Neural cell (in vitro differentiated cells): ENCODE measurements around the gene TWNK. TPM values are rescaled to one million over a fixed set of nuclear protein-coding genes. Genes with fewer than 3 reads are reported as not detected.

Experiments
- H2AFZ ChIP-seq: fragments of 200-600, 300-800 bp; sonication (generic), shearing (Covaris generic); 2 replicates; pipeline ENCODE4 v1.6.0; 2014; ENCODE audit warnings: low read depth, mild to moderate bottlenecking, antibody characterized with exemption, low read length, moderate library complexity
- H3F3A ChIP-seq: fragments of 200-600 bp; shearing (Covaris generic); 2 replicates; pipeline ENCODE4 v1.6.1; 2016; ENCODE audit warnings: mild to moderate bottlenecking, moderate library complexity, mixed read lengths, antibody characterized with exemption, low read length; ENCODE audit not compliant: insufficient read depth, poor library complexity, severe bottlenecking
- H3K27ac ChIP-seq: fragments of 200-600, 300-800 bp; sonication (generic), shearing (Covaris generic); 2 replicates; pipeline ENCODE4 v1.5.1; 2014; ENCODE audit warnings: mild to moderate bottlenecking, low read length, moderate library complexity
- H3K27me3 ChIP-seq: fragments of 300-800, 200-600 bp; sonication (generic), shearing (Covaris generic); 2 replicates; pipeline ENCODE4 v1.6.0; 2014; ENCODE audit warnings: mild to moderate bottlenecking, low read depth, low read length, moderate library complexity; ENCODE audit not compliant: insufficient read depth
- H3K36me3 ChIP-seq: fragments of 300-800, 200-600 bp; sonication (generic), shearing (Covaris generic); 2 replicates; pipeline ENCODE4 v1.5.1; 2014; ENCODE audit warnings: mild to moderate bottlenecking, antibody characterized with exemption, low read length, moderate library complexity; ENCODE audit not compliant: insufficient read depth
- H3K4me2 ChIP-seq: fragments of 300-800, 200-600 bp; sonication (generic), shearing (Covaris generic); 2 replicates; pipeline ENCODE4 v1.6.0; 2014; ENCODE audit warnings: mild to moderate bottlenecking, low read length
- H3K4me3 ChIP-seq: fragments of 300-800, 200-600 bp; sonication (generic), shearing (Covaris generic); 2 replicates; pipeline ENCODE4 v1.5.1; 2014; ENCODE audit warnings: mild to moderate bottlenecking, low read length, moderate library complexity
- H3K79me2 ChIP-seq: fragments of 200-600 bp; shearing (Covaris generic); replicated peaks from 2 replicates; pipeline ENCODE4 v1.6.0; 2014; ENCODE audit warnings: mild to moderate bottlenecking, low read length, moderate library complexity; ENCODE audit not compliant: insufficient read depth
- H3K9ac ChIP-seq: fragments of 300-800, 200-600 bp; sonication (generic), shearing (Covaris generic); 2 replicates; pipeline ENCODE4 v1.6.1; 2016; ENCODE audit warnings: mild to moderate bottlenecking, low read length, mixed read lengths
- H3K9me2 ChIP-seq: fragments of 200-600 bp; shearing (Covaris generic); 2 replicates; pipeline ENCODE4 v1.6.1; 2016; ENCODE audit warnings: mild to moderate bottlenecking, low read length, mixed read lengths; ENCODE audit not compliant: insufficient read depth
- H3K9me3 ChIP-seq: fragments of 200-600, 300-800 bp; sonication (generic), shearing (Covaris generic); 2 replicates; pipeline ENCODE4 v1.6.1; 2016; ENCODE audit warnings: mild to moderate bottlenecking, mixed run types, low read length, moderate library complexity, mixed read lengths
- H4K20me1 ChIP-seq: fragments of 200-600 bp; shearing (Covaris generic); 2 replicates; pipeline ENCODE4 v1.6.1; 2016; ENCODE audit warnings: mild to moderate bottlenecking, mixed run types; ENCODE audit not compliant: insufficient read depth
- EP300 ChIP-seq: fragments of 450-650 bp; conservative IDR thresholded peaks from 2 replicates; pipeline ENCODE4 v1.6.1; 2014; ENCODE audit warnings: antibody characterized with exemption, mild to moderate bottlenecking, moderate library complexity; ENCODE audit not compliant: poor library complexity, severe bottlenecking
- EZH2 ChIP-seq: fragments of 200-600, 300-800 bp; shearing (Covaris generic), sonication (generic); IDR thresholded peaks from 2 replicates; pipeline ENCODE4 v1.6.1; 2014; ENCODE audit warnings: antibody characterized with exemption, low read length, borderline replicate concordance, mild to moderate bottlenecking; ENCODE audit not compliant: insufficient read depth, poor library complexity, severe bottlenecking
- MXI1 ChIP-seq: fragments of 450-650 bp; conservative IDR thresholded peaks from 2 replicates; pipeline ENCODE4 v1.6.1; 2014; ENCODE audit warnings: antibody characterized with exemption, mild to moderate bottlenecking; ENCODE audit not compliant: poor library complexity, severe bottlenecking
- POLR2AphosphoS5 ChIP-seq: IDR thresholded peaks from 2 replicates; pipeline ENCODE4 v1.6.1; 2012
- RAD21 ChIP-seq: fragments of 450-650 bp; conservative IDR thresholded peaks from 2 replicates; pipeline ENCODE4 v1.6.1; 2014; ENCODE audit warnings: antibody characterized with exemption, mild to moderate bottlenecking, moderate library complexity
- SMC3 ChIP-seq: fragments of 450-650 bp; conservative IDR thresholded peaks from 2 replicates; pipeline ENCODE4 v1.6.1; 2014; ENCODE audit warnings: antibody characterized with exemption, mild to moderate bottlenecking, moderate library complexity; ENCODE audit not compliant: poor library complexity
- TAF1 ChIP-seq: IDR thresholded peaks from 2 replicates; pipeline ENCODE4 v1.6.1; 2012; ENCODE audit warnings: low read depth
- polyA plus RNA-seq: library from polyadenylated mRNA; depleted of rRNA; stranded (reverse); fragments of >200 nt; gene quantifications from 2 replicates; pipeline ENCODE4 v1.2.3, GENCODE V29; 2014
- TF ChIP-seq, protein P1 (sequence below): IDR thresholded peaks from 2 replicates; pipeline ENCODE4 v1.6.1; 2012; ENCODE audit warnings: borderline replicate concordance
- TF ChIP-seq, protein P2 (sequence below): fragments of 450-650 bp; IDR thresholded peaks from 2 replicates; pipeline ENCODE4 v1.5.1; 2014; ENCODE audit warnings: antibody characterized with exemption, mild to moderate bottlenecking, moderate library complexity; ENCODE audit not compliant: poor library complexity, severe bottlenecking

The TWNK gene
- polyA plus RNA-seq, 1 donor from 2014 or later, result 4.8 TPM

DNA sequence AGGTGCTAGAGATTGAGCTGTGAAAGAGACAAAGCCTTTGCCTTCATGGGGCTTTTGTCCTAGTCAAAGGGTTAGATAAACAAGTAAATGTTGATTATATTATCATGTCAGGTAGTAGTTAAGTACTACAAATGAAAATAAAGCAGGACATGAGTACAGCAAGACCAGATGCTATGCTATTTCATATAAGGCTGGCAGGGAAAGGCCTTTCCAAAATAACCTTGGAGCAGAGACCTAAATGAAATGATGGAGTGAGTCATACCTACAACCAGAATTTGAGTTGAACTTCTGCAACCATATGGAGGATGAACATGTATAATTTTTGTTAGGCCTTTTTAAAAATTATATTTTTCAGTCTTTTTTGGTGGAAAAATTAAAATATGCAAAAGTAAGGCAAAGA is 41.6 kb upstream of the TWNK start:
- Histone ChIP-seq H3K9ac (no peak overlapping the region), H3K4me2 (no peak overlapping the region), H3K4me3 (no peak overlapping the region), H3K36me3 (peaks cover 6% of the 10 kb centered on the region), H3F3A (no peaks in the 10 kb centered on the region), H3K9me3 (no peaks in the 10 kb centered on the region), H2AFZ (no peak overlapping the region), H4K20me1 (no peaks in the 10 kb centered on the region), H3K79me2 (no peaks in the 10 kb centered on the region), H3K27ac (no peak overlapping the region), H3K27me3 (no peaks in the 10 kb centered on the region), H3K9me2 (no peaks in the 10 kb centered on the region)
- TF ChIP-seq EZH2, result no peak
- no peak for TF ChIP-seq MXI1
- no peak for TF ChIP-seq TAF1
- no peak for TF ChIP-seq RAD21
- no peak for TF ChIP-seq SMC3
- TF ChIP-seq POLR2AphosphoS5, result no peak
- TF ChIP-seq EP300, result no peak
- TF ChIP-seq, protein P1, sequence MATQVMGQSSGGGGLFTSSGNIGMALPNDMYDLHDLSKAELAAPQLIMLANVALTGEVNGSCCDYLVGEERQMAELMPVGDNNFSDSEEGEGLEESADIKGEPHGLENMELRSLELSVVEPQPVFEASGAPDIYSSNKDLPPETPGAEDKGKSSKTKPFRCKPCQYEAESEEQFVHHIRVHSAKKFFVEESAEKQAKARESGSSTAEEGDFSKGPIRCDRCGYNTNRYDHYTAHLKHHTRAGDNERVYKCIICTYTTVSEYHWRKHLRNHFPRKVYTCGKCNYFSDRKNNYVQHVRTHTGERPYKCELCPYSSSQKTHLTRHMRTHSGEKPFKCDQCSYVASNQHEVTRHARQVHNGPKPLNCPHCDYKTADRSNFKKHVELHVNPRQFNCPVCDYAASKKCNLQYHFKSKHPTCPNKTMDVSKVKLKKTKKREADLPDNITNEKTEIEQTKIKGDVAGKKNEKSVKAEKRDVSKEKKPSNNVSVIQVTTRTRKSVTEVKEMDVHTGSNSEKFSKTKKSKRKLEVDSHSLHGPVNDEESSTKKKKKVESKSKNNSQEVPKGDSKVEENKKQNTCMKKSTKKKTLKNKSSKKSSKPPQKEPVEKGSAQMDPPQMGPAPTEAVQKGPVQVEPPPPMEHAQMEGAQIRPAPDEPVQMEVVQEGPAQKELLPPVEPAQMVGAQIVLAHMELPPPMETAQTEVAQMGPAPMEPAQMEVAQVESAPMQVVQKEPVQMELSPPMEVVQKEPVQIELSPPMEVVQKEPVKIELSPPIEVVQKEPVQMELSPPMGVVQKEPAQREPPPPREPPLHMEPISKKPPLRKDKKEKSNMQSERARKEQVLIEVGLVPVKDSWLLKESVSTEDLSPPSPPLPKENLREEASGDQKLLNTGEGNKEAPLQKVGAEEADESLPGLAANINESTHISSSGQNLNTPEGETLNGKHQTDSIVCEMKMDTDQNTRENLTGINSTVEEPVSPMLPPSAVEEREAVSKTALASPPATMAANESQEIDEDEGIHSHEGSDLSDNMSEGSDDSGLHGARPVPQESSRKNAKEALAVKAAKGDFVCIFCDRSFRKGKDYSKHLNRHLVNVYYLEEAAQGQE, result no peak
- TF ChIP-seq, protein P2, sequence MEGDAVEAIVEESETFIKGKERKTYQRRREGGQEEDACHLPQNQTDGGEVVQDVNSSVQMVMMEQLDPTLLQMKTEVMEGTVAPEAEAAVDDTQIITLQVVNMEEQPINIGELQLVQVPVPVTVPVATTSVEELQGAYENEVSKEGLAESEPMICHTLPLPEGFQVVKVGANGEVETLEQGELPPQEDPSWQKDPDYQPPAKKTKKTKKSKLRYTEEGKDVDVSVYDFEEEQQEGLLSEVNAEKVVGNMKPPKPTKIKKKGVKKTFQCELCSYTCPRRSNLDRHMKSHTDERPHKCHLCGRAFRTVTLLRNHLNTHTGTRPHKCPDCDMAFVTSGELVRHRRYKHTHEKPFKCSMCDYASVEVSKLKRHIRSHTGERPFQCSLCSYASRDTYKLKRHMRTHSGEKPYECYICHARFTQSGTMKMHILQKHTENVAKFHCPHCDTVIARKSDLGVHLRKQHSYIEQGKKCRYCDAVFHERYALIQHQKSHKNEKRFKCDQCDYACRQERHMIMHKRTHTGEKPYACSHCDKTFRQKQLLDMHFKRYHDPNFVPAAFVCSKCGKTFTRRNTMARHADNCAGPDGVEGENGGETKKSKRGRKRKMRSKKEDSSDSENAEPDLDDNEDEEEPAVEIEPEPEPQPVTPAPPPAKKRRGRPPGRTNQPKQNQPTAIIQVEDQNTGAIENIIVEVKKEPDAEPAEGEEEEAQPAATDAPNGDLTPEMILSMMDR, result no peak

DNA sequence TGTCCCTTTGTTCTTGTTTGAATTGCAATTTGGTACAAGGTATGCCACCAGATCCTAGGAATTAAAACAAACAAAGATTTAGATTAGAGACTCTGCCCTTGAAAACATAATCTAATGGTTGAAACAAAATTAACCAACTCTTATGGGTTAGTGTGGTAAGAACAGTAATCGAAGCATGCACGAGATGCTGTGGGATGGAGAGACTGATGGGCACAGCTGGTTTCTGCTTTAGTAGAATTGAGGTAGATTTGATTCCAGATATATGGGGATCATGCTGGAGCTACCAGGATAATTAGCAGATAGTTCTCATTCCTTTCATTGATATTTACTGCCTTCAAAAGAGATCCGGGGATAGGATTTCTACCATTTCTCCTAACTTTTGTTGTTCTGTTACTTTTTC is 38.4 kb upstream of the TWNK start:
- Histone ChIP-seq H3K4me2 (no peak overlapping the region), H3K9me2 (no peaks in the 10 kb centered on the region), H3K4me3 (no peak overlapping the region), H3K9me3 (no peaks in the 10 kb centered on the region), H3K79me2 (no peaks in the 10 kb centered on the region), H3K27ac (no peak overlapping the region), H2AFZ (no peak overlapping the region), H3K9ac (no peak overlapping the region), H4K20me1 (no peaks in the 10 kb centered on the region), H3F3A (no peaks in the 10 kb centered on the region), H3K27me3 (no peaks in the 10 kb centered on the region), H3K36me3 (peaks cover 6% of the 10 kb centered on the region)
- no peak for TF ChIP-seq MXI1
- TF ChIP-seq EZH2, result no peak
- TF ChIP-seq RAD21, result no peak
- TF ChIP-seq, protein P2, result no peak
- no peak for TF ChIP-seq POLR2AphosphoS5
